ENCODE data around the gene METAP1D.
"Not testable (repeated sequence)": the region's sequence is repeated elsewhere in the genome, so short reads cannot be mapped to it uniquely, and the experiment has no call there.

Gene METAP1D

GRCh38 chr2:172048508-172049503 is 49.1 kb downstream of the METAP1D start:
- DNase-seq (ENCODE audit: low spot score), result no peak

GRCh38 chr2:172049567-172050120 is 49.9 kb downstream of the METAP1D start:
- no peak for DNase-seq (ENCODE audit: low spot score)

- DNase-seq (ENCODE audit: low spot score), result no peak
Observed at GRCh38 chr2:172050479-172051125, 50.8 kb downstream of the METAP1D start.

DNA sequence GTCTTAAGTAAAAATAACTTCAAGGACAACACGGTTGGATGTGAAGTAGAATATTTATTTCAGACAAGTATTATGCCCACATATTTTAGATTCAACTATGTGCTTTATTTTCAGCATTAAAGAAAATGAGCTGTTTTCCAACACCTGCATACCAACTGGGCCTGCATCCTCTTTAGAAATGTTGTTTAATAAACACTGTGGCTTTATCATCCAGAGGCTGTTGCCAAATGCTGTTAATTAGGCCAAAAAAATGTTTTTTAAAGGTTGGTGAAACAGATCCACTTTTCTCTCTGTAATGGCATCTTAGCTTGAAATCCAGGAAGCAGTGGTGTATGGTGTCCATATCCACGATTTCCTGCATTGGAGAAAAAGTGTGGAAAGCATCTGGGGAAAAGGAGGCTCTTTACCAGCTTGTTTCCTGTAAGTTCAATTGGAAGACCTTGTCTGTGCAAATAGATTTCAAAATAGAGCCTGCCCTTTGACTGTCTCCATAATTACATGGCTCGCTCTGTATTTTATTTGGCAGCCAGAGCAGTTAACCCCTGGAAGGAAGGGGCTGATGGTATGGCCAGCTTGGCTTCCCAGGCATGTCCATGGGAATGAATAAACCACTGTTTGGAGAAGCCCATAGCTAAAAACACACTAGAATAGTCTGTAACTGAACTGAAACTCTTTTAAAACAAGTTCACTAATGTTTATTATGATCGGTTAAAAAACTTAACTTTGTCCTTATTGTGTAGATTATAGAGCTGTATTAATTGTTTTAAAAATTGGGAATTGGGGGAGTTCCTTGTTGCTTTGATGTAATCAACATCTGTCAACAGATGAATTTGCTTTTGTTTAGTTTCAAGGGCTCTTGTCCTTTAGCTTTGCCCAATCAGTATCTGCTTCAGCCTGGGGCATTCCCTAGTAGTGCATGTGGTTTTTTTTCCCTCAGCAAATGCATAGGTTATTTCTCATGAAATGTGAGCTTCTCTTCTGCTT is 52.5 kb downstream of the METAP1D start:
- peak; percentile 73 for DNase-seq (ENCODE audit: low spot score)

- DNase-seq (ENCODE audit: low spot score), result no peak
Observed at GRCh38 chr2:172053486-172053885, 53.7 kb downstream of the METAP1D start.

GRCh38 chr2:172056293-172056692 is 56.5 kb downstream of the METAP1D start:
- no peak for DNase-seq (ENCODE audit: low spot score)

DNA sequence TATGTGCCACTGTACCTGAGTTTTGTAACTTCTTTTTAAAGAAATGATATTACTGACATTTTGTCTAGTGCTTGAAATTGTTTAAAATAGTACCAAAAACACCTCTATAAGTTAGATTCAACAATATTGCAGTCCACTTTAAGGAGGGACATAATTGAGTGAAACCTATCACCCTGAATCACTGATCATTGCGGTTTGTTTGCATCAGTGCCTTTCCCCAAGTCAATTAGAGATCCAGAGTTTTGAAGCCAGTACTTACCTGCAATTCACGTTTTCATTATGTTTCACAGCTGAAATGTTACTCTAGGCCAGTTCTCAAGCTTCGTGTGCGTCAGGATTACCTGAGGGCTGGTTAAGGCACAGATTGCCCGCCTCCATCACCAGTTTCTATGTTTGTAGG is 58.9 kb downstream of the METAP1D start:
- DNase-seq (ENCODE audit: low spot score), result no peak

DNA sequence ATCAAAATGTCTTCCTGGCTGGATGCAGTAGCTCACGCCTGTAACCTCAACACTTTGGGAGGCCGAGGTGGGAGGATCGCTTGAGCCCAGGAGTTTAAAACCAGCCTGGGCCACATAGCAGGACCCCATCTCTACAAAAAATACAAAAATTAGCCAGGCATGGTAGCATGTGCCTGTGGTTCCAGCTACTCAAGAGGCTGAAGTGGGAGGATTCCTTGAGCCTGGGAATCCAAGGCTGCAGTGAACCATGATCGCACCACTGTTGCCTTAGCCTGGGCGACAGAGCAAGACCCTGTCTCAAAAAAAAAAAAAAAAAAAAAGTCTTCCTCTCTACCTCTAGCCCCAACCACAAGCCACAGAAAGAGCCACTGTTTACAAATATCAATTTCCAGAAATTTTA is 60.4 kb downstream of the METAP1D start:
- not testable (repeated sequence) for DNase-seq (ENCODE audit: low spot score)

DNA sequence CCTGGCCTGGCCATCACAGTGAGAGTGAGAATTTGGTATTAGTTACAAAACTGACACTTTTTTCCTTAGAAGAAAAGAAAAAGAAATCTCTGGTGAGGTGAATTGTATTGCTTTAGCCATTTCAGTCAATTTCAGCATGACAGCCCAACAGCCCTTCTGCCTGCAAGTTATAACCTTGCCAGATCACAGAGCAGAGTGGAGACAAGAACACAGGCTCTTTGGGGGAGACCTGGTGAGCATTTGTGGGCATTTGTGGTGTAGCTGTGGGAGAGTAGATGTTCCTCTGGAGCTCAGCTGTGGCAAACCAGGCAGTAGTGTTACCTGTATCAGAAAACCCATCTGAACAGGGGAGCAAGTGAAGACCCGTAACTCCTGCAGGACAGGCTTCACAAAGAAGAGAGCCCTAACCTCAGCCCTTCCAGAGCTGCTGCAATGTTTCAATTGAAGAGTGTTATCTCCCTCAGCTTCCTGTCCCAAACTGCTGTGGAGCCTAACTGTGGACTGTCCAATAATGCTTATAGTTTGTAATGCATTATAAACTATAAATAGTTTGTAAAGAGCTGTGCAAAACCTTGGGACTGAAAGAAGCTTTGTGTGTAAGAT is 62.8 kb downstream of the METAP1D start:
- no peak for DNase-seq (ENCODE audit: low spot score)

DNA sequence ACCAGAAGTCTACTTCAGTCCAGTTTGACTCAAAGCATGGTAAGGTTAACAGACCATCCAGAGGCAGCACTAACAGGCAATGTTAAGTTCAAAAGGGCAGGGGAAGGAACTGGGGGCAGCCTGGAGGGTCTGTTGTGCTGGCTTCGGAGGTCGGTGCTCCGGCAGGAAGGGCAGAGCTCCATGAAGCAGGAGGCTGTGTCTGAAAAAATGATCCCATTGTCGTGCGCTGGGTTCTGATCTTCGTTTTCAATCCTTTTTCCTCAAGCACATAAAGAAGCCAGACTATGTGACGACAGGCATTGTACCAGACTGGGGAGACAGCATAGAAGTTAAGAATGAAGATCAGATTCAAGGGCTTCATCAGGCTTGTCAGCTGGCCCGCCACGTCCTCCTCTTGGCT is 63.7 kb downstream of the METAP1D start:
- no peak for DNase-seq (ENCODE audit: low spot score)

DNA sequence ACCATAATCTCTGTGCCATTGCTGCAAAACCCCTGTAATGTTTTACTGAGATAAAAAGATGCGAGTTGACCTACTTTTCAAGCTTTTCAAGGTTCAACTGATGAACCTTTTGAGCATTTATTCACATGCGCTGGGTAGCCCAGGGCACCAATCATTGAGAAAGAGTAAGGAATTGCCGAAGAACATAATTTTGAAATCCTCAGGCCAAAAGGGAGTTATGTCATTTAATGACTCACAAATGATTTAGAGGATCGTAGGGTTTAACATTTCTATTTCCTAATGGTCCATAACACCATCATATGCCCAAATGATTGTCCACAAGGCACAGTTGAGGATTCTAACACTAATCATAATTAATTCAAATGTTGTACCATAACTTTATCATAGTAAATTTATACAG is 65.4 kb downstream of the METAP1D start:
- no peak for DNase-seq (ENCODE audit: low spot score)

DNA sequence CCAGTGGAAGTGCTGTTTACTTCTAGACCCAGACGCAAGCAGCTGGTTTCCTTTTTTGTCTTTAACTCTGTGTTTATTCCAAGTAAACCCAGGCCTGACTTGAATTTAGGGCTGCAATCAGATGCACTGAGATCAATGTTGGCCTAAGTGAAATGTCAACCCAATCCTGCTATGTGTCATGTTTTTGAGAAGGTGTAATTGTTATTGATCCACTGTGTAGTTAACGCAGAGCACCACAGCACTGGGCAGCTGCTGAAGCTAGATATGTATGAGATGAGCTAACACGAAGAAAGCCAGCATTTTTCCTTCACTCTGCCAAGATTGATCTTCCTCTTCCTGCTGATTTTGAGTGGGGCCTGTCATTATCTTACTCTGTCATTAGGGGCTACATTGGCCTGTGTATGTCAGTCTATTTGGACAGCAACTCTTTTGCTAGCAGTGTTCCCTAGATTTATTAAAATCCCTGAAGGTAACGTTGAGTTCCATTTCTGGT is 66.7 kb downstream of the METAP1D start:
- no peak for DNase-seq (ENCODE audit: low spot score)

- DNase-seq (ENCODE audit: low spot score), result not testable (repeated sequence)
Observed at GRCh38 chr2:172067905-172068304, 68.2 kb downstream of the METAP1D start.

DNA sequence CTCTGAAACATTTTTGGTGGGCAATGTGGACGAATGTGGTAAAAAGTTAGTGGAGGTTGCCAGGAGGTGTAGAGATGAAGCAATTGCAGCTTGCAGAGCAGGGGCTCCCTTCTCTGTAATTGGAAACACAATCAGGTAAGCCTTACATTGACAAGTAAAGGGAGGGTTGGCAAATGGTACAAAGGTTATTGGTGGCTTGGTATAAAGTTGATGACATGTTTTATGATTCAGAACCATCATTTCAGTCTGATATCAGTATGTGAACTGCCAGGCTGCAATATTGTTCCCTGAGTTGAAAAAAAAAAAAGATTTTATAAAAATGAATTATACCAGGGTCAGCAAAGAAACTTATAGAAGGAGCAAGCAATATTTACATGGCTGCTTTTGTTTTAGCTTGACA is 71.2 kb downstream of the METAP1D start:
- DNase-seq (ENCODE audit: low spot score), result no peak

DNA sequence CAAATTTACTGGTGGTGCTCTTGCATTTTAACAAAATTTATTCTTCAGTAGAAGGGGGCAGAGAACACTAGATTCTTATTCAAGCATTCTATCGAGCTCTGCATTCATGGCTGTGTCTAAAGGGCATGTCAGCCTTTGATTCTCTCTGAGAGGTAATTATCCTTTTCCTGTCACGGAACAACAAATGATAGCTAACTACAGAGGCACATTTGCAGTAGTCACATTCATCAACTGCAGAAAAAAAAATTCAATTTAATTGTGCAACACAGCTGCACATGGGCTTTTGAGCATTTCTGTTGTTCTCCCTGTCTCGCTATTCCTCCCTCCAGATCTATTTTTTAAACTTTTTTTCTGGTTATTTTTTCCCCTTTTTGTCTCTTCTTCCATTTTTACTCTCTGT is 72.5 kb downstream of the METAP1D start:
- DNase-seq (ENCODE audit: low spot score), result no peak

GRCh38 chr2:172072706-172073105 is 73.0 kb downstream of the METAP1D start:
- no peak for DNase-seq (ENCODE audit: low spot score)

- DNase-seq (ENCODE audit: low spot score), result no peak
Observed at GRCh38 chr2:172073518-172073917, 73.8 kb downstream of the METAP1D start.

GRCh38 chr2:172074254-172074653 is 74.5 kb downstream of the METAP1D start:
- DNase-seq (ENCODE audit: low spot score), result no peak

DNA sequence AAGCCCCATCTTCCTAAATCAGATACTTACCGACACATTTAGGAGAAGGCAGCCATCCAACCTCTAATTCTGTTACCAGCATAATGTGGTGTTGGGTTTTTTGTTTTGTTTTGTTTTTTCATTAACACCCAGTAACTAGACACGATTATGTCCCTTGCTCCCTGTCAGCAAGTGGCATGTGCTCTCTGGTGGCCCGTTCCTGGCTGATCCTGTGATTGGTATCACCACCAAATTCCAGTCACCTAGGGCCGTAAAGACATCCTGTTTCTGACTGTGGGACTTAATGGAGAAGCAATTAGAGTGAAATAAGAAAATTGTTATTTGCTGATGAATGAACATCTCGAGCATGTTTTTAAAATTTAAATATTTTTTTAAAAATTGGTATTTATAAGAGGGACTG is 79.7 kb downstream of the METAP1D start:
- no peak for DNase-seq (ENCODE audit: low spot score)

- no peak for DNase-seq (ENCODE audit: low spot score)
Observed at GRCh38 chr2:172079838-172080640, 80.3 kb downstream of the METAP1D start.
